ENCODE measurements around the gene FGD6. TPM values are rescaled to one million over a fixed set of nuclear protein-coding genes. Genes with fewer than 3 reads are reported as not detected.
A peak's percentile ranks its signal among the peaks of the same experiment; 100 is the strongest.

The FGD6 gene
- total RNA-seq, 1 experiment from 2014 or later: 23.5 TPM

DNA sequence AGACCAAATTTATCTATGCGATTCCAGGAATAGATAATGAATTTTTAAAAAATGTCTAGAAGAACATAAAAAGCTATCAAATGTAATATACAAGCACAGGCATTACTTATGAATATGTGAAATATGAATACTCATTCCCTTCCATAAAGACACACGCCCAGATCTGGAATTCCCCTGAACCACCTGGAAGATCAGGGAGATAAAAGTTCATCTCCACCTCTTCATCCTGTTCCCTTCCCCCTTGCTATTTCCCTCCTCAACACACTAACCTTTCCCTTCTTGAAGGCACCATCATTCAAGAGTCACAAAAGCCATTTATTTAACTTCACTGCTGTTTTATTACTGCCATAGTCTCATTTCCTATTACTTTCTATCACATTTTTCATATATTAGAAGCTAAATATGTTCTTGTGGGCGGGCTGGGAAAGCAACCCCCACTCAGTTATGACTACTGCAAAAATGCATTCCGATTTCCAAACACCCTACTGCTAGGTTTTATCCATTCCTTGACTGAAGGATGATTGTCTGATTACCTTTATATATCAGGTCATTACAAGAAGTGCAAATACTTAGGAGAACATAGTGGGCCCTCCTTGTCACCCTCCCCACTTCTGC lies 16.1 kb downstream of the FGD6 start:
- BruUV-seq (replicated peaks): no TSS peak
- H3K36me3 ChIP-seq (ENCODE audit: control insufficient read depth, insufficient read depth, low read length): no peaks in the 10 kb centered on the region
- peaks cover 9% of the 10 kb centered on the region for H3K36me3 Mint-ChIP-seq (ENCODE audit: insufficient read depth, unreplicated experiment)
- peaks cover 62% of the 10 kb centered on the region for H3K4me1 ChIP-seq
- no peaks in the 10 kb centered on the region for H3K9me3 ChIP-seq
- DNase-seq: peak; percentile 24 to 44
- TF ChIP-seq, protein P1, sequence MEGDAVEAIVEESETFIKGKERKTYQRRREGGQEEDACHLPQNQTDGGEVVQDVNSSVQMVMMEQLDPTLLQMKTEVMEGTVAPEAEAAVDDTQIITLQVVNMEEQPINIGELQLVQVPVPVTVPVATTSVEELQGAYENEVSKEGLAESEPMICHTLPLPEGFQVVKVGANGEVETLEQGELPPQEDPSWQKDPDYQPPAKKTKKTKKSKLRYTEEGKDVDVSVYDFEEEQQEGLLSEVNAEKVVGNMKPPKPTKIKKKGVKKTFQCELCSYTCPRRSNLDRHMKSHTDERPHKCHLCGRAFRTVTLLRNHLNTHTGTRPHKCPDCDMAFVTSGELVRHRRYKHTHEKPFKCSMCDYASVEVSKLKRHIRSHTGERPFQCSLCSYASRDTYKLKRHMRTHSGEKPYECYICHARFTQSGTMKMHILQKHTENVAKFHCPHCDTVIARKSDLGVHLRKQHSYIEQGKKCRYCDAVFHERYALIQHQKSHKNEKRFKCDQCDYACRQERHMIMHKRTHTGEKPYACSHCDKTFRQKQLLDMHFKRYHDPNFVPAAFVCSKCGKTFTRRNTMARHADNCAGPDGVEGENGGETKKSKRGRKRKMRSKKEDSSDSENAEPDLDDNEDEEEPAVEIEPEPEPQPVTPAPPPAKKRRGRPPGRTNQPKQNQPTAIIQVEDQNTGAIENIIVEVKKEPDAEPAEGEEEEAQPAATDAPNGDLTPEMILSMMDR (IDR thresholded peaks at IDR 0.05; ENCODE audit: insufficient read depth in 1 of 2, low read depth in 1 of 2, low read length in 1 of 2, severe bottlenecking in 1 of 2, unreplicated experiment in 1 of 2): no peak
- H3K4me3 Mint-ChIP-seq (ENCODE audit: unreplicated experiment): peak overlapping the region; percentile 42
- H3K27me3 Mint-ChIP-seq (ENCODE audit: insufficient read depth, unreplicated experiment): no peaks in the 10 kb centered on the region
- H3K4me3 ChIP-seq (ENCODE audit: low read depth, low read length): no peak overlapping the region
- CTCF ChIA-PET: no interaction called here
- POLR2A ChIA-PET: no interaction called here
- H3K27ac Mint-ChIP-seq (ENCODE audit: unreplicated experiment): peak overlapping the region; percentile 77
- intact Hi-C loops (cut with micrococcal nuclease; ENCODE audit: unreplicated experiment): loop anchor here (5.0 kb wide), 1 partner anchor 39 kb away; no protein-coding TSS in a partner anchor
- no peaks in the 10 kb centered on the region for H3K27me3 ChIP-seq (replicated peaks; ENCODE audit: control insufficient read depth, insufficient read depth, low read length)
- no peaks in the 10 kb centered on the region for H3K9me3 Mint-ChIP-seq (ENCODE audit: unreplicated experiment)
- peaks cover 42% of the 10 kb centered on the region for H3K4me1 Mint-ChIP-seq (ENCODE audit: low read depth, unreplicated experiment)

DNA sequence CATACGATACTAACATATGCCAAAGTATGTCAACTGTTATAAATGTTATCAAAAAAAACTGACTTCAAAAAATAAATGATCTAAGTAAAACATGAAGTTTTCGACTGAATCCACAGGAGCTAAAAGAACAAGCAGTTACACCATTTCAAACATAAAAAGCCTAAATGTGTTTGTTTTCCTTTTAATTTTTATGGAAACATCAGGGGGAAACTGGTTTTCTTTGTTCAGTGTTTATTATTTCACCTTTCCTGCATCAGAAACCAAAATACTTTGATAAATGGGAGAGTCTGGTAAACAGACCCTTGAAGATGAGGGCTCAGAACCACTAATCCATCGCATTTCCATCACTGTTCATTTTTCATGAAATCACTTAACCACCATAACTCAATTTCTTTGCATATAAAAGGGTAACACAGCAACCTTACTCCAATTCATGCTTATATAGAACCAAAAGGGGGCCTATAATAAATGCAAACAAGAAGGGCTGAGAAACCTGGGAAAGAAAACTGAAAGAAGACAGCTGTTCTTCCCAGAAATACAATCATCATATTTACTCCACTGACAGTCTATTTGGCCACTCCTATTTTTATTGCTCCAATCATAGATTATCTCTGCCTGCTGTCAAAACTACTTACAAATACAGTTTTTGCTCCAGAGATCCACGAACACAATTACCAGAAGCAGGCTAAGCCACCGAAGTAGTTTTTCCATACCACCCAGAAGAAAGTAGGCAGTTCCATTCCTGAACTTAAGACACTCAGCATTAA lies 17.0 kb downstream of the FGD6 start:
- intact Hi-C loops (cut with micrococcal nuclease; ENCODE audit: unreplicated experiment): loop anchor here (5.0 kb wide), 1 partner anchor 38 kb away; no protein-coding TSS in a partner anchor
- TF ChIP-seq, protein P1 (IDR thresholded peaks at IDR 0.05; ENCODE audit: insufficient read depth in 1 of 2, low read depth in 1 of 2, low read length in 1 of 2, severe bottlenecking in 1 of 2, unreplicated experiment in 1 of 2): no peak
- no peaks in the 10 kb centered on the region for H3K36me3 ChIP-seq (ENCODE audit: control insufficient read depth, insufficient read depth, low read length)

DNA sequence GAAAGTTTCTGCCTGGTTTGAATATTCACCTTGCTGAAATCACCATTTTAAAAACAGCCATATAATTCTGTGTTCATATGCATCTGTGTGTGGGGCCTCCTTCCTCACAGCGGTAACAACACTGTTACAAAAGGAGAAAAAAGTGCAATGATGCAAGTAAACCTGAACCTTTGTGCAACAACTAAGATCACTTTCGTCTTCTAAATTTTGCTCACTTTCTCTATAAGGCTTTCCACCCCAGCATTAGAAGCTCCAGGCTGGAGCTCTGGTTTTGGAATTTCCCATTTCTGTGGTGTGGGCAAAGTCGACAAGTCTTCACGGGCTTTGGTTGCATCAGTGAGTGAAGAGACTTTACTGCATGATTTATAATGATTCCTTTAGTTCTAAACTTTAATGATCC lies 18.4 kb downstream of the FGD6 start:
- Histone ChIP-seq H3K36me3 (ENCODE audit: control insufficient read depth, insufficient read depth, low read length) (no peaks in the 10 kb centered on the region), H3K9me3 (no peaks in the 10 kb centered on the region), H3K4me3 (ENCODE audit: low read depth, low read length) (no peak overlapping the region), H3K4me1 (peaks cover 42% of the 10 kb centered on the region), H3K27me3 (replicated peaks; ENCODE audit: control insufficient read depth, insufficient read depth, low read length) (no peaks in the 10 kb centered on the region)
- CTCF ChIA-PET: interaction anchor here (0.6 to 1.1 kb wide), 2 partner anchors 10 to 924 kb away, joined by 3 read pairs; no protein-coding TSS in a partner anchor
- Mint-ChIP-seq H3K4me1 (ENCODE audit: low read depth, unreplicated experiment) (peaks cover 24% of the 10 kb centered on the region), H3K36me3 (ENCODE audit: insufficient read depth, unreplicated experiment) (no peaks in the 10 kb centered on the region), H3K9me3 (ENCODE audit: unreplicated experiment) (no peaks in the 10 kb centered on the region), H3K4me3 (ENCODE audit: unreplicated experiment) (no peak overlapping the region), H3K27ac (ENCODE audit: unreplicated experiment) (no peak overlapping the region), H3K27me3 (ENCODE audit: insufficient read depth, unreplicated experiment) (no peaks in the 10 kb centered on the region)
- no TSS peak for BruUV-seq (replicated peaks)
- DNase-seq: no peak
- TF ChIP-seq, protein P1 (IDR thresholded peaks at IDR 0.05; ENCODE audit: insufficient read depth in 1 of 2, low read depth in 1 of 2, low read length in 1 of 2, severe bottlenecking in 1 of 2, unreplicated experiment in 1 of 2): no peak
- intact Hi-C loops (cut with micrococcal nuclease; ENCODE audit: unreplicated experiment): no loop called here
- POLR2A ChIA-PET: no interaction called here

More for the DNA sequence above, 17.0 kb downstream of the FGD6 start:
- no peaks in the 10 kb centered on the region for H3K27me3 Mint-ChIP-seq (ENCODE audit: insufficient read depth, unreplicated experiment)
- H3K9me3 Mint-ChIP-seq (ENCODE audit: unreplicated experiment): no peaks in the 10 kb centered on the region
- DNase-seq: no peak
- H3K27ac Mint-ChIP-seq (ENCODE audit: unreplicated experiment): peak overlapping the region; percentile 77
- H3K4me1 Mint-ChIP-seq (ENCODE audit: low read depth, unreplicated experiment): peaks cover 34% of the 10 kb centered on the region
- CTCF ChIA-PET: no interaction called here
- Histone ChIP-seq H3K4me3 (ENCODE audit: low read depth, low read length) (no peak overlapping the region; the same call in 1 of the 2 replicates), H3K4me1 (peaks cover 54% of the 10 kb centered on the region), H3K9me3 (no peaks in the 10 kb centered on the region), H3K27me3 (replicated peaks; ENCODE audit: control insufficient read depth, insufficient read depth, low read length) (no peaks in the 10 kb centered on the region)
- H3K4me3 Mint-ChIP-seq (ENCODE audit: unreplicated experiment): peak overlapping the region; percentile 42
- BruUV-seq (replicated peaks): no TSS peak
- POLR2A ChIA-PET: interaction anchor here (0.7 kb wide), 1 partner anchor 1543 kb away, joined by 5 read pairs; no protein-coding TSS in a partner anchor
- H3K36me3 Mint-ChIP-seq (ENCODE audit: insufficient read depth, unreplicated experiment): peaks cover 7% of the 10 kb centered on the region
